ENCODE data around the gene GRPEL1. TPM values are rescaled to one million over a fixed set of nuclear protein-coding genes. Genes with fewer than 3 reads are reported as not detected.
"Not testable (repeated sequence)": the region's sequence is repeated elsewhere in the genome, so short reads cannot be mapped to it uniquely, and the experiment has no call there.

GRPEL1 gene
- total RNA-seq, 2 donors from 2014 or later = 22.2 to 22.6 TPM

- intact Hi-C loops (cut with DNase I) = no loop called here
- no peak for DNase-seq (ENCODE audit: low spot score)
Observed at GRCh38 chr4:7096236-7096635, 28.4 kb upstream of the GRPEL1 start.

DNA sequence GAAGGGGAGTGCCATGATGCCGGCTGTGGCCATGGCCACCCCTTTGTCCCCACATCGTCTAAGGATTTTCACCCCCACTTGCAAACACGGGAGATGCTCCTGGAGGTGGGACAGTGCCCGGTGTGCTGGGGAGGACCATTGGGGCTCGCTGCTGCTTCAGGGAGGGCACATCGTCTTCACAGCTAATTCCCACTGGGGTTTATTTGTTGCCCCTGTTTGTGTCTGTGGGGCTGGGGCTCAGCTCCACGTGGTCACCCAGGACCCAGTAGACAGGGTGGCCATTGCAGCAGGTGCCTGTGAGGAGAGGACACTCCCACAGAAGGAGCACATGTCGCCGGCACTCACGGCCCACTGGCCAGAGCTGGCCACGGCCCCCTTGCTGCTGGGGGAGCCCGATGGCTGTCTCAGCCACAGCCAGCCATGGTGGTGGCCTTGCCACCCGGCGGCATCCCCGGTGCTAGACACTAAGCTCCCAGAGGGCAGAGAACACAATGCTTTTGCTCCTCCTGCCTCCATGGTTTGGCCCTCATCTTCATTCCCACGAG lies 27.8 kb upstream of the GRPEL1 start:
- DNase-seq (ENCODE audit: low spot score) = no peak
- intact Hi-C loops (cut with DNase I) = no loop called here

DNA sequence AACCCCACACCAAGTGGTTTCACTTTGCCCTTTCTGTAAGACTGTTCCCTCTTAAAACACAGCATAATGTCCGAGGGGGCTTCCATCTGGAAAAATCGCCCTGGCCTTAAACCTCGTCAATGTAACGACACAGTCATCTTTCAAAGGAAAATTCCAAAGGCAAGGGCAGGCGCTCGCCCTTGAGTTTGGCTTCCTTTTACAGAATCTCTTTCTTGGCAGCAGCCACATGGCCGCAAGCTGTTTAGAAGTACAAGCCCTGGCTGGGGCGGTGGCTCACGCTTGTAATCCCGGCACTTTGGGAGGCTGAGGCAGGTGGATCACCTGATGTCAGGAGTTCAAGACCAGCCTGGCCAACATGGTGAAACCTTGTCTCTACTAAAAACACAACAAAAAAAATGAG lies 27.1 kb upstream of the GRPEL1 start:
- peak; percentile 78 for DNase-seq (ENCODE audit: low spot score)
- intact Hi-C loops (cut with DNase I) = no loop called here

GRCh38 chr4:7092026-7092425 lies 24.2 kb upstream of the GRPEL1 start:
- intact Hi-C loops (cut with DNase I) = no loop called here

GRCh38 chr4:7089213-7089986 lies 21.5 kb upstream of the GRPEL1 start:
- intact Hi-C loops (cut with DNase I) = no loop called here
- DNase-seq (ENCODE audit: low spot score) = peak; percentile 48

More at GRCh38 chr4:7092026-7092425, 24.2 kb upstream of the GRPEL1 start:
- DNase-seq (ENCODE audit: low spot score) = no peak

DNA sequence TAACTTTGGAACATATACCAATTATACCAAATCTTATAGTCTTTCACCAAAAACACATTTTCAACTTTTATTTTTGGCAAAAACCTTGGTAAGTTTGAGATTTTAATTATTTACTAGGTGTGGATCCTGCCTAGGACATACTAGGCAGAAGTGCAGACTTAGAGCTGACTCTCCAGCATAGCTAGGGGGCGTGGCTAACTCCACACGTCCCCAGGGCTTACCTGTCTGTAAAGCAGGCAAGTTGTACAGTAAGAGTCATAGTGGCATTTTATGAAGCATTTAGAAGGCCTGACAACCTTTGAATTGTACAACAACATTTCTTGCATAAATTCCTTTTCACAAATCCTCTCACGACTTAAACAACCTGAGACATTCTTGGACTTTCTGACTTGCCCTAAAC lies 19.2 kb upstream of the GRPEL1 start:
- DNase-seq (ENCODE audit: low spot score) = no peak
- intact Hi-C loops (cut with DNase I) = no loop called here

- intact Hi-C loops (cut with DNase I) = no loop called here
- DNase-seq (ENCODE audit: low spot score) = no peak
Observed at GRCh38 chr4:7086384-7086783, 18.5 kb upstream of the GRPEL1 start.

- DNase-seq (ENCODE audit: low spot score); intact Hi-C loops (cut with DNase I): not testable (repeated sequence)
Observed at GRCh38 chr4:7084564-7084961, 16.7 kb upstream of the GRPEL1 start.

GRCh38 chr4:7083597-7084563 lies 16.0 kb upstream of the GRPEL1 start:
- DNase-seq (ENCODE audit: low spot score) = no peak
- intact Hi-C loops (cut with DNase I) = no loop called here

DNA sequence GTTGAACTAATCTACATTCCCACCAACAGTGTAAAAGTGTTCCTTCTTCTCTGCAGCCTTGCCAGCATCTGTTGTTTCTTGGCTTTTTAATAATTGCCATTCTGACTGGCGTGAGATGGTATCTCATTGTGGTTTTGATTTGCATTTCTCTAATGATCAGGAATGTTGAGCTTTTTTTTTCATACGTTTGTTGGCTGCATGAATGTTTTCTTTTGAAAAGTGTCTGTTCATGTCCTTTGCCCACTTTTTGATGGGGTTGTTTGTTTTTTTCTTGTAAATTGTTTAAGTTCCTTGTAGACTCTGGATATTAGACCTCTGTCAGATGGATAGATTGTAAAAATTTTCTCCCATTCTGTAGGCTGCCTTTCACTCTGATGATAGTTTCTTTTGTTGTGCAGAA lies 12.0 kb upstream of the GRPEL1 start:
- intact Hi-C loops (cut with DNase I) = loop anchor here in 1 of 2 donors (5.0 kb wide), 1 partner anchor 358 kb away; no protein-coding TSS in a partner anchor
- DNase-seq (ENCODE audit: low spot score) = not testable (repeated sequence)

- DNase-seq (ENCODE audit: low spot score) = not testable (repeated sequence)
- intact Hi-C loops (cut with DNase I) = loop anchor here in 1 of 2 donors (5.0 kb wide), 1 partner anchor 357 kb away; no protein-coding TSS in a partner anchor
Observed at GRCh38 chr4:7079483-7079882, 11.6 kb upstream of the GRPEL1 start.

- DNase-seq (ENCODE audit: low spot score) = no peak
- intact Hi-C loops (cut with DNase I) = loop anchor here in 1 of 2 donors (5.0 kb wide), 1 partner anchor 356 kb away; no protein-coding TSS in a partner anchor
Observed at GRCh38 chr4:7078025-7078424, 10.2 kb upstream of the GRPEL1 start.

DNA sequence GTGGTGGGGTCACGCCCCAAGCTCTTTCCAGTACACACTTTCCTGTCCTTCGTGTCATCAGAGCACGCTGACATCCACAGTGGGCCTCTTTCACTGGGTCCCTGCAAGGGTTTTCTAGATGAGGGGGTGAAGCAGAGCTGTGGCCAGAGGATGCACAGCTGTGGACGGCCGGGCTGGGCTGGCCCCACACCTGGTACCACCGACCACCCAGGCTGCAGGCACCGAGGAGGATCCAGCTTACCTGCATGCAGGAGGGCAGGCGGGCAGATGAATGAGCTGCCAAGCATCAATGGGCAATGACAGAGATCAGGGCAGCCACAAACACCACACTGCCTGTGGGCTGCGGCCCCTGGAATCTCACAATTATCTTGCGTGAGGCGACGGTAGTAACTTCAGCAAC lies 9.5 kb upstream of the GRPEL1 start:
- no peak for DNase-seq (ENCODE audit: low spot score)
- intact Hi-C loops (cut with DNase I) = loop anchor here in 1 of 2 donors (5.0 kb wide), 1 partner anchor 355 kb away; no protein-coding TSS in a partner anchor

GRCh38 chr4:7076696-7077082 lies 8.8 kb upstream of the GRPEL1 start:
- intact Hi-C loops (cut with DNase I) = loop anchor here in 1 of 2 donors (5.0 kb wide), 1 partner anchor 354 kb away; no protein-coding TSS in a partner anchor
- no peak for DNase-seq (ENCODE audit: low spot score)

DNA sequence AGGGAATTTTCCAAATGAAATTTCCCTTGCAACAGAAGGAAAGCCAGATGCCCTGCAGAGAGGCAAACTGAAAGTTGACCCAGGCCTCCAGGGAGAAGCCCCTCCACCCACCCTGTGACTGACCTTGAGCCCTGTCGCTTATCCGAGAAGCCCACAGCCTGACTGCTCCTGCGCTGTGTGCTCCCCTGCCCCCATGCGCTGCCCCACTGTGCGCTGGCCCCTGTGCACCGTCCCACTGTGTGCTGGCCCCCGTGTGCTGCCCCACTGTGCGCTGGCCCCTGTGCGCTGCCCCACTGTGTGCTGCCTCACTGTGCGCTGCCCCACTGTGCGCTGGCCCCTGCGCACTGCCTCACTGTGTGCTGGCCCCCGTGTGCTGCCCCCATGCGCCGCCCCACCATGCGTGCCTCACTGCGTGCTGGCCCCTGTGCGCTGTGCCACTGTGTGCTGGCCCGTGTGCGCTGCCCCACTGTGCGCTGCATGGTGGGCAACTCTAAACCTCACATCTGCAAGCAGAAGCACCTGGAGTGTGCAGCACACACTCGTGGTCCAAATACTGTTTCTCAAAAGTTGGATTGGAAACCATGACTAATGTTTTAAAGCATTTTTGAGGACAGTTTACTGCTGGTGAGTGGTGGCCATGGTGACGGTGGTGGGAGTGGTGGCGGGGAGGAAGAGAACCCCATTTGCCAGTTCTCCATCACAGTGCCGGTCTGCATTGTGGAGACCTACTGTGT lies 8.3 kb upstream of the GRPEL1 start:
- intact Hi-C loops (cut with DNase I) = loop anchor here in 1 of 2 donors (5.0 kb wide), 1 partner anchor 354 kb away; no protein-coding TSS in a partner anchor
- DNase-seq (ENCODE audit: low spot score) = no peak

DNA sequence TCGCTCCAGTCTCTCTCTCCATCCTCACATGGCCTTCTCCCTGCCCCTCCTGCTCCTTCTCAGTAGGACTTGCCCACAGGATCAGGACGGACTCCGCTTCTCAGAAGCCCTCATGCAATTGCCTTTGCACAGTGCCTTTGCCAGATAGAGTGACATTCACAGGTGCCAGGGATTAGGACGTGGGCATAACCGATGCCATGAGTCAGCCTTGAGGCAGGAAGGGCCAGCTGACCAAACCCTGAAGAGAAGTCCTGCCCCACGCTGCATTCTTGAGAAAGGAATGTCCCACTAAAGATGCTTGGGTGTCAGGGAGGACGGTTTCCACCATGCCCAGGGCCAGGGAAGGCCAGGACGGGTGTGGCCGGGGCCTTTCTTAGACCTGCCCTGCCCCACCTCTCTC lies 6.6 kb upstream of the GRPEL1 start:
- no peak for DNase-seq (ENCODE audit: low spot score)
- intact Hi-C loops (cut with DNase I) = no loop called here

DNA sequence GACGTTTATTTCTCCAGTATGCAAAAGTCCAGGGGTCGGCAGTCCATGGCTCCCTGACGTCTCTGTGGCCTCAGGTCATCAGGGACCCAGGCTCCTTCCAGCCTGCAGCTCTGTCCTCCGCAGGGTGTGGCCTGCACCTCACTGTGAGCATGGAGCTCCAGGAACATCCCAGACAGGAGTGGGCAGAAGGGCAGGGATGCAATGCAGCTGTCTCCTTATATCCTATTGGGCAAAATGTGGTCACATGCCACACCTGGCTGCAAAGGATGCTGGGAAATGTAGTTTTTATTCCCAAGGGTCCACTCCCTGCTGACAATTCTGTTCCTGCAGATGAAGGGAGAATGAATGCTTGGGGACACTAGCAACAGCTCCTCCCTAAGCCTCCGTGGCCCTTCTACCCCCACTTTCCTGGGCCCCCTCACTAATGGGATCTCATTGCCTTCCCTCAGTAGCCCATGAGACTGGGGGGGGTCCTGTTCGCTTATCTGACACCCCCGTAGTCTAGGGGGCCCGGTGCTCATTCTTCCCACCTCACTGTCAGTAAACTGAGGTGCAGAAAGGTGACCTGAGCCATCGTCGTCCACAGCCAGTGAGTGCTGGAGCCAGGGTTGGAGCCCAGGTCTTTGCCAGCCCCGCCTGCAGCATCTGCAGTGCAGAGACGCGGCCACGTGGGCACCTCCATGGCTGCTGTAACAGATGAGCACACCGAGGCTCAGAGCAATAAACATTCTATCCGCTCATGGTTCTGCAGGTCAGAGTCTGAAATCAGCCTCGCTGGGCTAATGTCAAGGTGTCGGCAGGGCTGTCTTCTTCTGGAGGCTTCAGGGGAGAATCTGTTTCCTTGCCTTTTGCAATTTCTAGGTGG lies 5.9 kb upstream of the GRPEL1 start:
- intact Hi-C loops (cut with DNase I) = no loop called here
- DNase-seq (ENCODE audit: low spot score) = no peak

GRCh38 chr4:7073059-7073458 lies 5.2 kb upstream of the GRPEL1 start:
- DNase-seq (ENCODE audit: low spot score) = no peak

More at GRCh38 chr4:7073059-7073458, 5.2 kb upstream of the GRPEL1 start:
- intact Hi-C loops (cut with DNase I) = no loop called here
